Neuronal stem cell (in vitro differentiated cells): ENCODE results near the gene MED6.

Experiments
- DNase-seq: peaks from one replicate; pipeline ENCODE4 v3.0.0-alpha.2; 2013; ENCODE audit warnings: low spot score
- H2AFZ ChIP-seq: one replicate; pipeline ENCODE4 v1.6.1; 2013; ENCODE audit warnings: mild to moderate bottlenecking, low read length, inconsistent platforms
- H2AK5ac ChIP-seq: 2 replicates; pipeline ENCODE4 v1.6.1; 2013; ENCODE audit warnings: low read depth, mild to moderate bottlenecking, inconsistent platforms, low read length, moderate library complexity, mixed read lengths
- H2BK120ac ChIP-seq: 2 replicates; pipeline ENCODE4 v1.6.1; 2013; ENCODE audit warnings: low read depth, mild to moderate bottlenecking, inconsistent platforms, low read length, moderate library complexity, mixed read lengths
- H2BK12ac ChIP-seq: one replicate; pipeline ENCODE4 v1.6.1; 2013; ENCODE audit warnings: low read length, inconsistent platforms
- H2BK15ac ChIP-seq: 2 replicates; pipeline ENCODE4 v1.6.1; 2013; ENCODE audit warnings: mild to moderate bottlenecking, low read length, inconsistent platforms, mixed read lengths
- H2BK5ac ChIP-seq: one replicate; pipeline ENCODE4 v1.6.1; 2013; ENCODE audit warnings: inconsistent platforms, mild to moderate bottlenecking, low read length, moderate library complexity
- H3K14ac ChIP-seq: one replicate; pipeline ENCODE4 v1.6.1; 2013; ENCODE audit warnings: low read length, inconsistent platforms
- H3K18ac ChIP-seq: 2 replicates; pipeline ENCODE4 v1.6.1; 2013; ENCODE audit warnings: low read length, inconsistent platforms
- H3K23ac ChIP-seq: 2 replicates; pipeline ENCODE4 v1.6.1; 2013; ENCODE audit warnings: low read depth, mild to moderate bottlenecking, mixed read lengths, low read length, inconsistent platforms; ENCODE audit not compliant: poor library complexity
- H3K27ac ChIP-seq: replicated peaks from 3 replicates; pipeline ENCODE4 v1.5.1; 2013; ENCODE audit warnings: low read length, inconsistent platforms
- H3K27me3 ChIP-seq, 3 experiments: 2 replicates each; pipeline ENCODE4 v1.6.1; 2013; ENCODE audit warnings: low read length in 3 of 3, mild to moderate bottlenecking in 2 of 3, inconsistent platforms in 1 of 3, low read depth in 1 of 3, mixed read lengths in 1 of 3, moderate library complexity in 1 of 3; ENCODE audit not compliant: control insufficient read depth in 3 of 3, insufficient read depth in 3 of 3
- H3K36me3 ChIP-seq, 2 donors: replicated peaks in 1 of 2; 2 replicates each; pipeline ENCODE4 v1.6.1; 2013; ENCODE audit warnings: low read length in 2 of 2; ENCODE audit not compliant: control insufficient read depth in 2 of 2, insufficient read depth in 2 of 2
- H3K4ac ChIP-seq: 2 replicates; pipeline ENCODE4 v1.6.1; 2013; ENCODE audit warnings: inconsistent platforms, mild to moderate bottlenecking, low read length, moderate library complexity
- H3K4me1 ChIP-seq, 2 donors: 1 replicate in 1 of 2; 2 replicates in 1 of 2; pipeline ENCODE4 v1.6.1; 2013; ENCODE audit warnings: low read length in 2 of 2, low read depth in 1 of 2; ENCODE audit not compliant: control insufficient read depth in 2 of 2, insufficient read depth in 1 of 2
- H3K4me2 ChIP-seq: one replicate; pipeline ENCODE4 v1.6.1; 2013; ENCODE audit warnings: mild to moderate bottlenecking, low read length, inconsistent platforms; ENCODE audit not compliant: insufficient read depth, poor library complexity, severe bottlenecking
- H3K4me3 ChIP-seq, 2 donors: 2 replicates each; pipeline ENCODE4 v1.5.1; 2013; ENCODE audit warnings: low read length in 2 of 2, mild to moderate bottlenecking in 2 of 2, inconsistent platforms in 1 of 2, moderate library complexity in 1 of 2
- H3K79me1 ChIP-seq: one replicate; pipeline ENCODE4 v1.6.1; 2013; ENCODE audit warnings: low read depth, mild to moderate bottlenecking, inconsistent platforms, low read length, moderate library complexity
- H3K9ac ChIP-seq: one replicate; pipeline ENCODE4 v1.6.1; 2013; ENCODE audit warnings: mild to moderate bottlenecking, low read depth, low read length, inconsistent platforms; ENCODE audit not compliant: poor library complexity
- H3K9me3 ChIP-seq, 2 donors: replicated peaks in 1 of 2; 2 replicates each; pipeline versions ENCODE3 to v1.6.1; 2013; ENCODE audit warnings: low read length in 2 of 2, mild to moderate bottlenecking in 2 of 2, inconsistent platforms in 1 of 2, low read depth in 1 of 2, mixed read lengths in 1 of 2, moderate library complexity in 1 of 2; ENCODE audit not compliant: control insufficient read depth in 2 of 2, insufficient read depth in 1 of 2
- H4K8ac ChIP-seq: one replicate; pipeline ENCODE4 v1.6.1; 2013; ENCODE audit warnings: low read depth, mild to moderate bottlenecking, inconsistent platforms, low read length, moderate library complexity
- H4K91ac ChIP-seq: one replicate; pipeline ENCODE4 v1.6.1; 2013; ENCODE audit warnings: low read length, low read depth, mild to moderate bottlenecking, inconsistent platforms; ENCODE audit not compliant: poor library complexity
- WGBS, 2 donors: extraction: QIAGEN DNeasy Blood & Tissue Kit; methylation state at CpG; one replicate each; pipeline ENCODE4 v1.1.7; 2013; ENCODE audit warnings: missing lambda C conversion rate in 2 of 2, mixed read lengths in 1 of 2; ENCODE audit not compliant: insufficient read length in 2 of 2, insufficient replicate concordance in 1 of 2; ENCODE audit errors: extremely low coverage in 2 of 2; 5-methylcytosine and 5-hydroxymethylcytosine counted together

The MED6 gene

GRCh38 chr14:70555890-70556289, 44.6 kb downstream of the MED6 start:
- no peak overlapping the region for H3K27ac ChIP-seq
- H3K27me3 ChIP-seq: peaks cover 0 to 2% (median 0%) of the 10 kb centered on the region in 3 experiments
- no peak overlapping the region for H2BK120ac ChIP-seq
- no peaks in the 10 kb centered on the region for H3K79me1 ChIP-seq
- no peaks in the 10 kb centered on the region for H3K36me3 ChIP-seq
- no peak overlapping the region for H2BK5ac ChIP-seq
- H2BK15ac ChIP-seq: no peak overlapping the region
- no peak overlapping the region for H3K23ac ChIP-seq
- no peak overlapping the region for H3K9ac ChIP-seq
- no peaks in the 10 kb centered on the region for H3K4me1 ChIP-seq
- no peak overlapping the region for H3K4me3 ChIP-seq
- H3K4ac ChIP-seq: peak overlapping the region; percentile 14
- DNase-seq: no peak
- no peak overlapping the region for H4K91ac ChIP-seq
- H3K18ac ChIP-seq: no peak overlapping the region
- no peak overlapping the region for H2AK5ac ChIP-seq
- H2AFZ ChIP-seq: no peak overlapping the region
- H4K8ac ChIP-seq: no peak overlapping the region
- no CpG with 5 or more reads among the region's 19 CpGs for WGBS, 2 donors
- no peaks in the 10 kb centered on the region for H3K9me3 ChIP-seq
- no peak overlapping the region for H3K4me2 ChIP-seq
- no peak overlapping the region for H2BK12ac ChIP-seq
- no peak overlapping the region for H3K14ac ChIP-seq

GRCh38 chr14:70538087-70538486, 62.4 kb downstream of the MED6 start:
- WGBS, 2 donors: no CpG with 5 or more reads among the region's 5 CpGs

GRCh38 chr14:70536830-70537229, 63.6 kb downstream of the MED6 start:
- Histone ChIP-seq H2AK5ac (no peak overlapping the region), H2BK12ac (no peak overlapping the region), H3K9ac (no peak overlapping the region), H3K18ac (no peak overlapping the region), H2BK15ac (no peak overlapping the region), H2AFZ (no peak overlapping the region), H3K4me1 (no peaks in the 10 kb centered on the region), H2BK120ac (no peak overlapping the region), H3K36me3 (peaks cover 0 to 3% of the 10 kb centered on the region in 2 donors), H3K4me2 (no peak overlapping the region), H3K23ac (no peak overlapping the region), H2BK5ac (no peak overlapping the region), H4K8ac (no peak overlapping the region), H3K4ac (no peak overlapping the region), H3K14ac (no peak overlapping the region), H3K9me3 (peaks cover 8 to 17% of the 10 kb centered on the region in 2 donors), H3K4me3 (no peak overlapping the region), H3K27me3 (no peaks in the 10 kb centered on the region), H3K27ac (no peak overlapping the region), H4K91ac (no peak overlapping the region), H3K79me1 (no peaks in the 10 kb centered on the region)
- no CpG with 5 or more reads among the region's 1 CpG for WGBS, 2 donors
- DNase-seq: no peak

More at GRCh38 chr14:70538087-70538486, 62.4 kb downstream of the MED6 start:
- H3K4me3 ChIP-seq: no peak overlapping the region
- no peak overlapping the region for H2AFZ ChIP-seq
- no peak overlapping the region for H3K4ac ChIP-seq
- no peak overlapping the region for H2BK120ac ChIP-seq
- no peak overlapping the region for H3K14ac ChIP-seq
- no peak overlapping the region for H4K91ac ChIP-seq
- H3K79me1 ChIP-seq: no peaks in the 10 kb centered on the region
- no peaks in the 10 kb centered on the region for H3K4me1 ChIP-seq
- no peak overlapping the region for H2BK5ac ChIP-seq
- no peak for DNase-seq
- H3K9me3 ChIP-seq: peaks cover 8 to 9% of the 10 kb centered on the region in 2 donors
- no peak overlapping the region for H3K9ac ChIP-seq
- H4K8ac ChIP-seq: no peak overlapping the region
- H3K23ac ChIP-seq: no peak overlapping the region
- no peak overlapping the region for H2AK5ac ChIP-seq
- H3K18ac ChIP-seq: no peak overlapping the region
- H2BK15ac ChIP-seq: no peak overlapping the region
- no peak overlapping the region for H3K4me2 ChIP-seq
- H3K27ac ChIP-seq: no peak overlapping the region
- H2BK12ac ChIP-seq: no peak overlapping the region
- no peaks in the 10 kb centered on the region for H3K27me3 ChIP-seq
- H3K36me3 ChIP-seq: peaks cover 0 to 3% of the 10 kb centered on the region in 2 donors

GRCh38 chr14:70534904-70535303, 65.6 kb downstream of the MED6 start, which contains the start of gene ADAM20:
ADAM20 (minus strand) TSS chr14:70535004; CDS start chr14:70524757, 10,247 bp downstream.
- Histone ChIP-seq H2BK120ac (no peak within 1 kb of the TSS), H2BK15ac (no peak within 1 kb of the TSS), H3K4ac (no peak within 1 kb of the TSS), H4K91ac (no peak within 1 kb of the TSS), H3K79me1 (no peaks in the 10 kb centered on the region), H3K4me2 (no peak within 1 kb of the TSS), H3K27ac (no peak within 1 kb of the TSS), H3K14ac (no peak within 1 kb of the TSS), H3K9ac (no peak within 1 kb of the TSS), H3K9me3 (peaks cover 8 to 19% of the 10 kb centered on the region in 2 donors), H2BK5ac (no peak within 1 kb of the TSS), H2AK5ac (no peak within 1 kb of the TSS), H4K8ac (no peak within 1 kb of the TSS), H3K18ac (no peak within 1 kb of the TSS), H3K4me1 (no peaks in the 10 kb centered on the region), H3K23ac (no peak within 1 kb of the TSS), H3K36me3 (peaks cover 0 to 3% of the 10 kb centered on the region in 2 donors), H3K27me3 (no peaks in the 10 kb centered on the region), H2BK12ac (no peak within 1 kb of the TSS), H2AFZ (no peak within 1 kb of the TSS), H3K4me3 (no peak within 1 kb of the TSS)
- DNase-seq: no peak
